Lower leg skin (tissue), 3 donors: Measurements from ENCODE around the gene CARD14.

ENCODE experiments used
- CTCF ChIP-seq, 3 donors: fragments of 450-650 bp; IDR thresholded peaks; one replicate each; pipeline ENCODE4 v1.5.1; 2016; ENCODE audit warnings: antibody characterized with exemption in 3 of 3, mild to moderate bottlenecking in 3 of 3, moderate library complexity in 2 of 3
- POLR2A ChIP-seq, 2 donors: fragments of 450-650 bp; IDR thresholded peaks; one replicate each; pipeline ENCODE4 v1.6.1; 2016 to 2017; ENCODE audit warnings: antibody characterized with exemption in 2 of 2, mild to moderate bottlenecking in 1 of 2, moderate library complexity in 1 of 2

GRCh38 chr17:80171681-80172080 lies 1.9 kb downstream of the CARD14 start:
- TF ChIP-seq POLR2A (IDR thresholded peaks at IDR 0.05): no peak
- TF ChIP-seq CTCF (IDR thresholded peaks at IDR 0.05): no peak
